ENCODE measurements around the gene TTLL8. TPM values are rescaled to one million over a fixed set of nuclear protein-coding genes. Genes with fewer than 3 reads are reported as not detected.

Gene TTLL8
- total RNA-seq, 1 experiment from 2014 or later, result not detected

DNA sequence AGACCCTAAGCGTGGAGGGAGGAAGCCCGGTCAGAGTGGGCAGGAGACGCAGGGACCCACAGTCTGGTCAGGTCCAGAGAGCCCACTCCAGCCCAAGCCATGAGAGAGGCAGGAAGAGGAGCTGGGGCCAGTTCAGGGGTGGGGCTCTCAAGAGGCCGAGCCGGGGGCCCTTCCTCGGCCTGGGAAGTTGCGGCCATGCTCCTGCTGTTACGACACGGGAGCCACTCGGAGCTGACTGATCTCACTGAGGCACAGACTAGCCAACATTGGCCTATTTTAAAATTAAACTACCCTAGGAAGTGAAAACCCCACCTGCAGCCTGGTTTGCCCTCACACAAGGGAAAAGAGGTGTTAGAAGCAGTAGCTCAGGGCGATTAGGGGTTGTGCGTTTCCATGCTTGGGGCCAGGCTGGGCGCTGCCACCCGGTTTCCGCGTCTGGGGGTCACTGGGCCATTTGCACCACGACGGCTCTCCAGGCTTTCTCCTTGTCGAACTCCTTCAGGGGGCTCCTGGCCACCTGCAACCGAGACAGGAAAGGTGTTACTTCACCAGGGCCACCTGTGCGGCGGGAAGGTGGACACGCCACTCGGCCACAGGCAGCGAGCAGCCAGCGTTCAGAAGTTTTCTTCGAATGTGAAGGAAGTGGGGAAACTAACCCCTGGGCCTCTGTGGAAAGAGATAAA lies 3.2 kb upstream of the TTLL8 start:
- Histone ChIP-seq H2BK20ac (ENCODE audit: low read depth, low read length, poor library complexity, severe bottlenecking) (no peak overlapping the region), H3K4ac (ENCODE audit: low read depth, low read length) (no peak overlapping the region), H4K20me1 (ENCODE audit: control insufficient read depth, insufficient read depth, insufficient read length) (no peaks in the 10 kb centered on the region), H2BK12ac (ENCODE audit: insufficient read length, low read depth, low read length) (no peak overlapping the region), H3K4me1 (ENCODE audit: insufficient read depth, low read length) (no peaks in the 10 kb centered on the region; the same call in 1 of the 2 replicates), H3K23me2 (ENCODE audit: insufficient read length, low read depth, low read length, poor library complexity, severe bottlenecking) (peaks cover 10% of the 10 kb centered on the region), H2AK5ac (ENCODE audit: insufficient read length, low read length) (no peak overlapping the region), H3K79me2 (ENCODE audit: insufficient read depth, low read length) (no peaks in the 10 kb centered on the region), H3K9me3 (ENCODE audit: control insufficient read depth, low read depth, low read length) (no peaks in the 10 kb centered on the region), H2AFZ (ENCODE audit: low read length) (no peak overlapping the region), H2BK15ac (ENCODE audit: low read depth, low read length) (no peak overlapping the region), H3K27me3 (ENCODE audit: insufficient read depth, low read length) (no peaks in the 10 kb centered on the region; the same call in 1 of the 2 replicates), H3K27ac (ENCODE audit: insufficient read length, low read depth, low read length) (no peak overlapping the region), H3K4me2 (ENCODE audit: insufficient read depth, insufficient read length, low read length) (no peak overlapping the region), H3K56ac (ENCODE audit: insufficient read length, low read depth, low read length) (no peak overlapping the region), H3T11ph (ENCODE audit: low read length) (no peak overlapping the region), H3K79me1 (ENCODE audit: insufficient read depth, low read depth, low read length, poor library complexity, severe bottlenecking) (no peaks in the 10 kb centered on the region), H3K9ac (ENCODE audit: extremely low read depth, insufficient read length, low read length) (no peak overlapping the region), H3K23ac (ENCODE audit: insufficient read length, low read depth, low read length) (no peak overlapping the region), H4K5ac (ENCODE audit: insufficient read length, low read depth, low read length) (no peak overlapping the region), H2BK5ac (ENCODE audit: insufficient read length, low read length) (no peak overlapping the region), H4K91ac (ENCODE audit: insufficient read length, low read depth, low read length) (no peak overlapping the region), H4K8ac (replicated peaks; ENCODE audit: insufficient read length, low read depth, low read length) (no peak overlapping the region), H3K18ac (ENCODE audit: insufficient read length, low read depth, low read length) (no peak overlapping the region), H2BK120ac (ENCODE audit: low read depth, low read length, poor library complexity, severe bottlenecking) (no peak overlapping the region), H3K14ac (ENCODE audit: insufficient read depth, low read length) (no peak overlapping the region)
- no peak overlapping the region for H3K27ac Mint-ChIP-seq
- no peaks in the 10 kb centered on the region for H3K9me3 Mint-ChIP-seq
- no peak overlapping the region for H3K4me3 Mint-ChIP-seq
- WGBS (ENCODE audit: extremely low coverage, insufficient read length, low lambda C conversion rate), result no CpG with 5 or more reads among the region's 27 CpGs
- H3K36me3 Mint-ChIP-seq (ENCODE audit: insufficient read depth in 1 of 3, low read depth in 3 of 3), result no peaks in the 10 kb centered on the region
- no peak for DNase-seq
- H3K4me1 Mint-ChIP-seq, result peaks cover 9 to 12% of the 10 kb centered on the region in 2 experiments
- TF ChIP-seq, protein P1, sequence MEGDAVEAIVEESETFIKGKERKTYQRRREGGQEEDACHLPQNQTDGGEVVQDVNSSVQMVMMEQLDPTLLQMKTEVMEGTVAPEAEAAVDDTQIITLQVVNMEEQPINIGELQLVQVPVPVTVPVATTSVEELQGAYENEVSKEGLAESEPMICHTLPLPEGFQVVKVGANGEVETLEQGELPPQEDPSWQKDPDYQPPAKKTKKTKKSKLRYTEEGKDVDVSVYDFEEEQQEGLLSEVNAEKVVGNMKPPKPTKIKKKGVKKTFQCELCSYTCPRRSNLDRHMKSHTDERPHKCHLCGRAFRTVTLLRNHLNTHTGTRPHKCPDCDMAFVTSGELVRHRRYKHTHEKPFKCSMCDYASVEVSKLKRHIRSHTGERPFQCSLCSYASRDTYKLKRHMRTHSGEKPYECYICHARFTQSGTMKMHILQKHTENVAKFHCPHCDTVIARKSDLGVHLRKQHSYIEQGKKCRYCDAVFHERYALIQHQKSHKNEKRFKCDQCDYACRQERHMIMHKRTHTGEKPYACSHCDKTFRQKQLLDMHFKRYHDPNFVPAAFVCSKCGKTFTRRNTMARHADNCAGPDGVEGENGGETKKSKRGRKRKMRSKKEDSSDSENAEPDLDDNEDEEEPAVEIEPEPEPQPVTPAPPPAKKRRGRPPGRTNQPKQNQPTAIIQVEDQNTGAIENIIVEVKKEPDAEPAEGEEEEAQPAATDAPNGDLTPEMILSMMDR (conservative IDR thresholded peaks at IDR 0.05), result no peak
- H3K27me3 Mint-ChIP-seq (ENCODE audit: low read depth), result peaks cover 30% of the 10 kb centered on the region
